ENCODE results near the gene LANCL1.

LANCL1 gene

DNA sequence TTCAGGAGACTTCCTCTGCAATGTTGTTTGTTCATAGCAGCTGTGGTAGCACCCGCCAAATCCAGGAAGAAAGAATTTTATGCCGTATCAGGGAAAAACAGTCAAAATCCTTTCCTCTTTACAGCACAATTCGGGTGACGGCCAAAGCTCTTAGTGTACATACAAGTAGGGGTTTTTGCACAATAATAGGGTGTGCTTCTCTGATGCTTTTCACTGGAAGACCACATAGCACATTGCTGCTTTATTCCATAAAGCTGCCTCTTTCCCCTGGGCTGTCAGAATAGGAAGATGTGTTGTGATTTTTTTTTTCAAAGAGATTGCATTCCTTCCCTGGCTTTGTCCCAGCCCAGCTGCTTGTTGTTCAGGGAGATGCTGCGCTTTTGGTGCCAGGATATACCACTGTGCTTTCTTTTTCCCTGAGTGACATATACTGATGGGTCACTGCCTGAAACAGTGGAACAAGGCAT, 27.2 kb upstream of the LANCL1 start:
- TF ChIP-seq, protein P1, sequence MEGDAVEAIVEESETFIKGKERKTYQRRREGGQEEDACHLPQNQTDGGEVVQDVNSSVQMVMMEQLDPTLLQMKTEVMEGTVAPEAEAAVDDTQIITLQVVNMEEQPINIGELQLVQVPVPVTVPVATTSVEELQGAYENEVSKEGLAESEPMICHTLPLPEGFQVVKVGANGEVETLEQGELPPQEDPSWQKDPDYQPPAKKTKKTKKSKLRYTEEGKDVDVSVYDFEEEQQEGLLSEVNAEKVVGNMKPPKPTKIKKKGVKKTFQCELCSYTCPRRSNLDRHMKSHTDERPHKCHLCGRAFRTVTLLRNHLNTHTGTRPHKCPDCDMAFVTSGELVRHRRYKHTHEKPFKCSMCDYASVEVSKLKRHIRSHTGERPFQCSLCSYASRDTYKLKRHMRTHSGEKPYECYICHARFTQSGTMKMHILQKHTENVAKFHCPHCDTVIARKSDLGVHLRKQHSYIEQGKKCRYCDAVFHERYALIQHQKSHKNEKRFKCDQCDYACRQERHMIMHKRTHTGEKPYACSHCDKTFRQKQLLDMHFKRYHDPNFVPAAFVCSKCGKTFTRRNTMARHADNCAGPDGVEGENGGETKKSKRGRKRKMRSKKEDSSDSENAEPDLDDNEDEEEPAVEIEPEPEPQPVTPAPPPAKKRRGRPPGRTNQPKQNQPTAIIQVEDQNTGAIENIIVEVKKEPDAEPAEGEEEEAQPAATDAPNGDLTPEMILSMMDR (IDR thresholded peaks at IDR 0.05) = no peak

DNA sequence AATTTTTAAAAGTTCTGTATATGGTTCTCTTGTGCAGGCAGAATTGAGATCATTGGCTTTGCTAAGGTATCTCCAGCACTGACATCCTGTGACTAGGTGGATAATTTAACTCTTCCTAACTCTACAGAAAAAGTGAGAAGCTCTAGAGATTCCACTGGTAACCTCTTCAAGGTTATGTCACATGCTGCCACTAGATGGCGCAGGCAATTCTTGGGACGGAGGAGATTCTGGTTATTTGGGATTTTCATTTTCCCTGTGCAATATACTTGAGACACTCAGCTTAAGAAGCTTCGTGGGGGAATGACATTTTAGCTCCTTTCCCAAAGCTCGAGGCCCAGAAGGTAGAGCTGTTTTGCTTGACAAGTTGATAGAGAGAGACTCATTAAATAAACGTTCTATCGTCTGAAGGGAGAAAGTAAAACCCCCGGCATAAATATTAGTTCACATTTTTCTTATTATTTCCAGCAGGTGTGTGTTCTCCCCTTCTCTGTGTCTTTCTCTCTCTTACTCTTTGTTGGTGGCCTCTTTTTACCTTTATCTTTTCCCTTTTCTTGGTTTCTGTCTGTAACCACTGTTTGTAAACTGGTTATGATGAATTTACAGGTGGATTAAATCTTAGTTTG, 26.6 kb upstream of the LANCL1 start:
- TF ChIP-seq, protein P1 (IDR thresholded peaks at IDR 0.05) = peak; percentile 79

DNA sequence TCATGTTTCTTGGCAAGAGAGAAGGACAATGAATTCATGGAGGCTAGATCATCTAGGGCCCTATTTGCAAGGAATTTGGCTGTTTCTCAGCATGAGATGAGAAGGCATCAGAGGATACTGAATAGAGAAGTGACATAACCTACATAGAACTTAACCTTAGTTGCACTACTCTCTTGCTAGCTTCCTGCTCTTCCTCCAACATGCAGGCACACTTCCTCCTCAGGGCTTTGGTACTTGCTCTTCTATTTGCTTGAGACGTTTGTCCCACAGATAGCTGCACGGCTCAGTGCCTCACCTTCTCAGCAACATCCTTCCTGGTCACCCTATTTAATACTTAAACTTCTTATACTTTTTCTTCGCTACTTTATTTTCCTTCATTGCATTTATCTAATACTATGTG, 20.0 kb upstream of the LANCL1 start:
- TF ChIP-seq, protein P1 (IDR thresholded peaks at IDR 0.05) = no peak

DNA sequence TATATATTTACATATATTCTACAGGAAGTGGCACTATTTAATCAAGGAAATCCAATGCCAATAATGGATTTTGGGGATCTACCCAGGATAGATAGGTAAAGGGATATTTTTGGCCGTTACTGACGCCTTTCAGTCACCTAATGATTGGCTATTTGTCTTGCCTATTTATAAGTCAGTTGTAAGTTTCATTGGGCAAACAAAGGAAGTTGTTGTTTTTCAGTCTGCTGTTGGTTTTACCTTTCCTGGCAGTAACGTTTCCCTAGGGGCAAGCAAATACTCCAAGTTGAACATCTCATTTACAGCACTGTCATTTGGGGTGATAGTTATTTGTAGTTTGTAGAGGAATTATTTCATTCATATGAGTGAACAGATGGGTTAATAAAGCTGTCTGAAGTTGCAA, 17.0 kb upstream of the LANCL1 start:
- TF ChIP-seq, protein P1 (IDR thresholded peaks at IDR 0.05) = no peak

DNA sequence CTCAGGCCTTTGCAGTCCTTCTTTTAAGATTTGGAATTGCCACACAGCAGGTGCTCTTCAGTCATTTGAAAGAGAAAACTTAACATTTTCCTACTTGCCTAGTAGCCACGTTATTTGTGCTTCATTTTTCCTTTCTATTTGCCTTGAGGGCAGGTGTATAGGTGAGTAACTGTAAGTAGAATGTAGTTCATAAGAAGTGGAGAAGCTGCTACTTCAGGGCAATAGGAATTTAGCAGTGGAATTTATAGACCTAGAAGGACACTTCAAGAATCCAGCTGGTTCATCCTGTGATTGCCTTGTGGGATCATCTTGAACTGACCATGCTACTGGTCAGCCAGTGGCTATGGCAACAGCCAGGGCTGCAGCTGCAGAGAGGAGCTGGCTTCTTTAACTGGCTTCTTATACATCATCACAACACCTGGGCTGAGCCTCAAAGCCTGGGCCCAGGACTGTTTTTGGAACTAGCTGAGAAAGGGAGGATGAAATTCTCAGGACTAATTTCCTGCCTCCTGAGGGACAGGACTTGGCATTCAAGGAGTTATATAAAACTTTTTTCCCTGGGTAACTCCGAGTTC, 5.1 kb upstream of the LANCL1 start:
- TF ChIP-seq, protein P1 (IDR thresholded peaks at IDR 0.05) = no peak

DNA sequence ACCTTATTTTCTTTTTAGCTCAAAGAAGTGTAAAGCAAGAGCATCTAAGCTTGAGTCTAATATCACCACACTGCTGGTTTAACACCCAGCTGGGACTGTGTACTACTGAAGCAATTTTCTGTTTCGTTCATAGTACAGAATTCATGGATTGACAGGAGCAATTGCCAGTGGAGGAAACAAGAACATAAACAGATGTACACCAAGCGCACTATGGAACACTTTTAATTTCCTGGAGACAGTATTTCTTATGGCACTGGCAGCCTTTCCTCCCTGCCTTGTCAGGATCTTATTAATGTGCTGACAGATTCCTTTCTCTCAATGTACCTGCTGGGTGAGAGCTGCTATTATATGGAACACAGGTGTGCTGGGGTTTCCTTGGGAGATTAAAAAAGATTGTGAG, 4.2 kb upstream of the LANCL1 start:
- TF ChIP-seq, protein P1 (IDR thresholded peaks at IDR 0.05) = no peak

DNA sequence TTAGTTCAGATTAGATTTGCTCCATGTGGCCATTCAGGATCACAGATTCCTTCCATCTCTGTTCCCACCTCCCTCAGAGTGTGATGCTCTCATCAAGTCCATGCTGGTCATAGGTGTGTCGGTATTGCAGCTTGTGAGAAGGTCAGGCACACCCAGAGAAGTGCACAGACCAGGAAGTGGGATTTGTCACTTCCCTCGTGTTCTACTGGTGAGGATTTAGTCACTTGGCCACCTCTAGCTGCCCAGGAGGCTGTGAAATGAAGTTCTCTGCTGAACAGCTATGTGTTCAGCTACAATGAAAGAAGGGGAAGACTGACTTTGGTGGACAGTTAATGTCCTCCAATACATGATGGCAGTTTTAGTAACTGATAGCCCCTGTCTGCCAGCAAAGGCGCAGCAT, 3.5 kb upstream of the LANCL1 start:
- TF ChIP-seq, protein P1 (IDR thresholded peaks at IDR 0.05) = no peak

All from LNCAP (cell line).